Mesodermal cell (in vitro differentiated cells): ENCODE results near the gene NFIC.
"Not testable (repeated sequence)": the region's sequence is repeated elsewhere in the genome, so short reads cannot be mapped to it uniquely, and the experiment has no call there.

Experiments
- H3K27ac ChIP-seq: 2 replicates; pipeline ENCODE4 v1.7.0; 2013; ENCODE audit warnings: mild to moderate bottlenecking, low read depth, low read length, moderate library complexity; ENCODE audit not compliant: severe bottlenecking
- H3K36me3 ChIP-seq: 2 replicates; pipeline ENCODE4 v1.7.1; 2013; ENCODE audit warnings: mild to moderate bottlenecking, low read length, moderate library complexity; ENCODE audit not compliant: control insufficient read depth, insufficient read depth
- H3K4me1 ChIP-seq: one replicate; pipeline ENCODE4 v1.7.1; 2013; ENCODE audit warnings: mild to moderate bottlenecking, low read length; ENCODE audit not compliant: insufficient read depth, control insufficient read depth, poor library complexity, severe bottlenecking
- H3K4me3 ChIP-seq: 2 replicates; pipeline ENCODE4 v1.7.0; 2013; ENCODE audit warnings: low read length, control low read depth, mild to moderate bottlenecking; ENCODE audit not compliant: insufficient read depth, poor library complexity, severe bottlenecking; ENCODE audit errors: extremely low read depth
- H3K9me3 ChIP-seq: 2 replicates; pipeline ENCODE4 v1.7.1; 2013; ENCODE audit warnings: mild to moderate bottlenecking, low read length, moderate library complexity; ENCODE audit not compliant: control insufficient read depth
- WGBS, 2 experiments: methylation state at CpG; one replicate each; pipeline ENCODE4 v1.1.5; 2013; ENCODE audit warnings: missing lambda C conversion rate in 2 of 2; ENCODE audit not compliant: insufficient coverage in 2 of 2; 5-methylcytosine and 5-hydroxymethylcytosine counted together

Gene NFIC

DNA sequence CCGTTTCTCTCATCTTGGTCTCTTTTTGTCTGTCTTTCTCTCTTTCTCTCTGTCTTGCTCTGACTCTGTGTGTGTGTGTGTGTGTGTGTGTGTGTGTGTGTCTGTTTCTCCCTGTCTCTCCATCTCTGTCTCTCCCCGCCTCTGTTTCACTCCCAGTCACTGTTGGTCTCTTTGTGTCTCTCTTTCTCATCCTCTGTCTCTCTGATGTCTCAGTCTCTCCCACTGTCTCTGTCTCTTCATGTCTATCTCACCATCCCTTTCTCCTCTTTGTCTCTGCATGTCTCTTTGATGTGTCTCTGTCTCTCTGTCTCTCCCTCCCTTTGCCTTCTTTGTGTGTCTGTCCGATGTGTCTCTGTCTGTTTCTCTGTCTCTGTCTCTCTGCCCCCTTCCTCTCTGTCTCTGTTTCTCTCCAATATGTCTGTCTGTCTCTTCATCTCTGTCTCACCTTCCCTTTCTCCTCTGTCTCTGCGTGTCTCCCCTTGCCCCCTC, 2.5 kb downstream of the NFIC start:
- WGBS, 2 experiments = 47 to 52% methylated on average over 3 of the region's 4 CpGs
- no peak overlapping the region for H3K27ac ChIP-seq
- H3K36me3 ChIP-seq = no peaks in the 10 kb centered on the region
- H3K4me3 ChIP-seq = no peak overlapping the region
- no peaks in the 10 kb centered on the region for H3K4me1 ChIP-seq
- H3K9me3 ChIP-seq = no peaks in the 10 kb centered on the region

DNA sequence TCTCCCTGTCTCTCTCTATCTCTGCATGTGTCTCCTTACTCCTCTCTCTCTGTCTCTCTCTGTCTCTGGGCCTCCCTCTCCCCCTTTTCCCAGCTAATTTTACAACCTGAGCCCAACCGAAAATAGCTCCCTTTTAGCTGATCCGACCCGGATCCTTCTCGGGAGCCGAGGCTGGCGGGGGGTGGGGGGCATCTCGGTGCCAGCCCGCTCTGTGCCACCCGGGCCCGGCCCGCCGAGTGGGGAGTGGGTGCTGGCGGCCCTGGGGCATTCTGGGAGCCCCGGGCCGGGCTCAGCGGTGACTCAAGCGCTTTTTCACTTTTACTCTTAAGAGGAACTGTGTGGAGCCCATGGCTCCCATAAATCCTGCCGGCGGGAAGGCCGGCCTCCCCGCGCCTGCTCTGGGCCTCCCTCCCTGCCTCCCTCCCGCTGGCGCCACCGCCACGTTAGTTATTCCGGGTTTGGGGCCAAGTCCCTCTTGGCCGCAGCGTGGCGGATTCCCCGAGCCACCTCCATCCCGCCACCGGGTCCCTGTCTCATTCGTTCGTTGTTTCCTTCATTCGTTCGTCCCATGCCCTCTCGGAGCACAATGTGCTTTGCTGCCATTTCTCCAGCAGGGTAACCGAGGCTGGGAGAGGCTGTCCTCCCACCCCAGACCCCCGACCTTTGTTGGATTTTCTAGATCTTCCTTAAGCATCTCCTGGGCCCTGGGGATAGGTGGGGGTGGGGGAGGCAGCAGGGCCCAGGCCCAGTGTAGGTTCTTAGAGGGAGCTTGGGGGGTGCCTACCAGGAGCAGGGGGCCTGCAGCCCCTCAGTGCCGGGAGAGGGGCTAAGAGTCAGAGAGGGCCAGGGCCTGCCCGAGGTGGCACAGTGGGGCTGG, 3.2 kb downstream of the NFIC start:
- Histone ChIP-seq H3K27ac (no peak overlapping the region), H3K4me3 (no peak overlapping the region), H3K36me3 (no peaks in the 10 kb centered on the region), H3K9me3 (no peaks in the 10 kb centered on the region), H3K4me1 (no peaks in the 10 kb centered on the region)
- WGBS, 2 experiments = 9% methylated on average over 38 to 39 of the region's 42 CpGs

DNA sequence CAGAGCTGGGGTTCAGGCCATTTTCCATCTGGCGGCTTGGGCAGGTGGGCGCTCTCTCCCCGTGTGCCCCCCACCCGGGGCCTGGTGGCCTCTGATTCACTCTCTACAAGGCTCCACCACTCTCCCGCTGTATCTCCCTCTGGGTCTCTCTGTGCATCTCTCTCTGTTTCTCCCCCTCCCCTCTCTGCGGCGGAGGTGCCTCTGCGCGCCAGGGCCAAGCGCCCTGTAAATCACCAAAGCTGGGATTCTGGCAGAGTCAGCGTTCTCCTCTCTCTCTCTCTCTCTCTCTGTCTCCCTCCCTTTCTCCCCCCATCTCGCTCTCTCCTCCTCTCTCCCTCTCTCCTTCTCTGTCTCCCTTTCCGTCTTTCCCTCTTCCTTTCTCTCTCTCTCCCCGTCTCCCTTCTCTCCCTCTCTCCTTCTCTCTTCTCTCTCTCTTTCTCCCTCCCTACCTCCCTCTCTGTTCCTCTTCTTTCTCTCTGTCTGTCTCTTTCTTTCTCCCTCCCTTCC, 3.9 kb downstream of the NFIC start:
- Histone ChIP-seq H3K4me3 (no peak overlapping the region), H3K36me3 (no peaks in the 10 kb centered on the region), H3K27ac (no peak overlapping the region), H3K9me3 (no peaks in the 10 kb centered on the region), H3K4me1 (no peaks in the 10 kb centered on the region)
- 27 to 28% methylated on average over 11 to 14 of the region's 14 CpGs for WGBS, 2 experiments

DNA sequence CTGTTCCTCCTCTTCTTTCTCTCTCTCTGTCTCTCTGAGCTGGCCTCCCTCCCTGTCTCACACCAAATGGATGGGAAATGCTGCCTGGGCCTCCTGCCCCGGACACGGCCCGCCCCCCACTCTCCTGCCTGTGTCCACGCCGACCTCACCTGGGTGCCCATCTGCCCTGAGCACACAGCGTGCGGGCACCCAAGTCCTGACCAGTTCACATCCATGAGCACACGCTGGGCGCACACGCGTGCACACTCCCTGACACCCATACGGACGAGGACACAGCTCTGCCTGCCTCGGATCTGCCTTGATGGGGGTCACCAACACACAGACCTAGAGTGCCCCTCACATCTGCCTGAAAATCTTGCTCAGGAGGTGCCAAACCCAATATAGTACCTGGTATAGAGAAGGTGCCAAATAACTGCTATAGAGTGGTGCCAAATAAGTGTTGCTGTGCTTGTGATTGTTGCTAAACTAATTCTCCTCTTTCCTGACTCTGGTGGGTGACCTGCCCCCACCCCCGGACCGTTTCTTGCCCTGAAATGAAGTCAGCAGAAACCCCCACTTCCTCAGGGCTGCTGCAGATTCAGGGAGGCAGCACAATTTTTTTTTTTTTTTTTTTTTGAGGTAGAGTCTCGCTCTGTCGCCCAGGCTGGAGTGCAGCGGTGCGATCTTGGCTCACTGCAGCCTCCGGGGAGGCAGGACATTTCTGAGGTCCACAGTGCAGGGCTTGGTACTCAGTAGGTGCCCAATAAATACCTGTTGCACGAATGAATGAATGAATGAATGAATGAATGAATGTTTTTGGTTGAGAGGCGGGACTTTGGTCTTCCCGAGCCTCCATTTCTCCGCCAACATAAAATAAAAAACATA, 4.6 kb downstream of the NFIC start:
- Histone ChIP-seq H3K27ac (no peak overlapping the region), H3K4me1 (no peaks in the 10 kb centered on the region), H3K9me3 (no peaks in the 10 kb centered on the region), H3K4me3 (no peak overlapping the region), H3K36me3 (no peaks in the 10 kb centered on the region)
- 59 to 64% methylated on average over 12 to 17 of the region's 25 CpGs for whole genome bisulfite sequencing, 2 experiments

DNA sequence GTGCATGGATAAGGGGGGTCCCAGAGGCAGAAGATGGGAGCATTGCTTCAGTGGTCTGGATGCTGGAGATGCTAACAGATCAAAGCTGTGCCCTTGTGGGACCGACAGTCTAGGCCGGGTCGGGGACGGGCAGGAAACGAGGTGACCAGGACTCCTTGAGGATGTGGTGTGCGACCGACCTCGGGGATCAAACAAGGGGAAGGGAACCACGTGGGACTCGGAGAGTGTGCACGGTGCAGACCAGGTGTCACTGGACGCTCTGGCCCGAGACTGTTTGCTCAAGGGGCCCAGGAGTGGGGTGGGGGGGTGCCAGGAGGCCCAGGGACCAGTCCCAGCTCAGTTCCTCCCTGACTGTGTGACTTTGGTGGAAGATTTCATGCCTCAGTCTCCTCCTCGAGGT, 6.0 kb downstream of the NFIC start:
- 55 to 78% methylated on average over 8 to 12 of the region's 14 CpGs for WGBS, 2 experiments
- H3K9me3 ChIP-seq = no peaks in the 10 kb centered on the region

DNA sequence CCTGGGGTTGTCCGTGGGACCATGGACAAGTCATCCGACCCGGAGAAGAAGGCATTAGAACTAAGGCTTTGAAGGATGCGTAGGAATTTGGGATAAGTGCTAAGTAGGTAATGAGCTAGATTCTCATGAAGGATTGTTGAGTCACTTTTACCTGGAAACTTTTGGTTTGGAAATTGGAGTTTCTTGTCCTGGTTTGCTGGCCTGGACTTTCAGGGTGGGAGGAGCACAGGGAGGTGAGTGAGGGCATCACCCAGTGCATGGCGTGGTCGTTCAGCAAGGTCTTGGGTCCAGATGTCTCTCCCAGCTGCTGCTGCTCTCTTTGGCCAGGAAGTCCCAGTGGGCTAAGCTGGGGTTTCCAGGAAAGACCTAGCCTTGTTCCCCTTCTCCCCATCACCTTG, 7.6 kb downstream of the NFIC start:
- Histone ChIP-seq H3K4me3 (no peak overlapping the region), H3K27ac (no peak overlapping the region), H3K4me1 (no peaks in the 10 kb centered on the region), H3K9me3 (no peaks in the 10 kb centered on the region), H3K36me3 (no peaks in the 10 kb centered on the region)
- 82 to 86% methylated on average over 6 of the region's 6 CpGs for WGBS, 2 experiments

More for the DNA sequence above, 6.0 kb downstream of the NFIC start:
- H3K36me3 ChIP-seq = no peaks in the 10 kb centered on the region
- no peaks in the 10 kb centered on the region for H3K4me1 ChIP-seq
- H3K4me3 ChIP-seq = no peak overlapping the region
- H3K27ac ChIP-seq = no peak overlapping the region

DNA sequence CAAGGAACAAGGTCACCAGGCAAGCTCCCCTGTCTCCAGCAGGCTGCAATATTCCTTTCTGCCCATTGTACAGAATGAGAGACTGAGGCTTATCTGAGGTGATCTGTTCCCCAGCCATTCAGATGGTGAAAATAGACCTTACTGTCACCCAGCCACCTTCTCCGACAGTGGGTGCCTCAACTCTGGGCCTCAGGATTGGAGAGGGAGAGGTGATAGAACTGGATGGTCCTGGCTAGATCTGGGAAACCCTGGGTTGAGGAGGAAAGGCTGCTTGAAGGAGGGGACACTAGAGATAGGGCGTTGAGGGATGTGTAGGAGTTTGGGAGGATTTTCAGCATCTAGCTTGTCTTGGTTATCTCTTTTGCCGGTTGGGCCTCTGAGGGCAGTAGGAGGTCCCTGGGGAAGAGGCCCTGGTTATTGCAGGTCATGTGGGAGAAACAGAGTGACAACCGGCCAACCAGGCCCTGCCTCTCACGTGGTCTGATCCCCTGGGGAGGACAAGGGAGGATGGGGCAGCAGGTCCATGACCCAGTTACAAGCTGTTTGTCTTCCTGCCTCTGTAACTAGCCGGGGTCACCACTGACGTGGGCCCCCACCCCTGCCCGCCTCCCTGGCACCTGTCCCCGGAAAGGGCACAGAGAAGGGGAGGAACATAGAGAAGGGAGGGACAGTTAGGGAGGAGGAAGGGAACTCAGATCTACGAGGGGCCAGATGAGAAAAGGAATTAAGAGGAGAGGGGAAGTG, 8.2 kb downstream of the NFIC start:
- no peaks in the 10 kb centered on the region for H3K9me3 ChIP-seq
- H3K27ac ChIP-seq = no peak overlapping the region
- WGBS, 2 experiments = 58 to 62% methylated on average over 7 to 9 of the region's 10 CpGs
- H3K4me3 ChIP-seq = no peak overlapping the region
- H3K36me3 ChIP-seq = no peaks in the 10 kb centered on the region
- no peaks in the 10 kb centered on the region for H3K4me1 ChIP-seq

DNA sequence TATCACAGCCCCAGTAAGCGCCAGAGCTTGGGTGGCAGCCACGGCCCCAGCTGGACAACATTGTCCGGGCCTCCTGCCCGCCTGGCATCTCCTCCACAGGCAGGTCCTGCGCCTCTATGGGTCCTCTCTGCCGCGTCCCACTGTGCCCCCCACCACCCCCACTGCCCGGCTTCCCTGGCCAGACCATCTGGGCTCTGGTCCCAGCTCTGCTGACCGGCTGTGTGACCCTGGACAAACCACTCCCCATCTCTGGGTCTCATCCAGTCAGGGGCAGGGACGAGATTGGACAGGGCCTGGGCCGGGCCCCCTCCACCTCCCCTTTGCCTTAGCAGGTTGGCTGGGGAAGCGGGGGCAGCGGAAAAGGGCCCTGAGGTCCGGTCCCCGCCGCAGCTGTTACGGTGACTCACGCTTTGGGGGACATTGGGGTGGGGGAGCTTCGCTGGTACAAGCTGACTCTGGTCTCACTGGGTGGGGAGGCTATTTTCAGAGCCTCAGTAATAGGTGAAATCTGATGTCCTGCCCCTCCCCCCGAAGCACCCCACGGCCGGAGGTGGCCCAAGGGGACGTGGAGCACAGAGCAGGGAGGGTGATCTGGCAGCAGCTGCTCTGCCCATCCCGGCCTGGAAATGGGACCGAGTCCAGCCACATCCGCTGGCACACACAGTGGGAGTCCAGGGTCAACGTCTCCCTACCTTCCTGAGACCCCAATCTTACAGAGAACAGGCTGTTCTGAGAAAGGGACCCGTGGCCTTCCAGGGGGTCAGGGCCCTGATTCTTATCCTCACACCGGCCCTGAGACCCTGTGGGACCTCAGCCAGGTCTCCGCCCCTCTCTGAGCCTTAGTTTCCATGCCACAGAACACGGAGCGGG, 9.1 kb downstream of the NFIC start:
- no peaks in the 10 kb centered on the region for H3K9me3 ChIP-seq
- 79% methylated on average over 21 to 27 of the region's 32 CpGs for WGBS, 2 experiments
- no peaks in the 10 kb centered on the region for H3K4me1 ChIP-seq
- no peak overlapping the region for H3K4me3 ChIP-seq
- no peak overlapping the region for H3K27ac ChIP-seq
- no peaks in the 10 kb centered on the region for H3K36me3 ChIP-seq

DNA sequence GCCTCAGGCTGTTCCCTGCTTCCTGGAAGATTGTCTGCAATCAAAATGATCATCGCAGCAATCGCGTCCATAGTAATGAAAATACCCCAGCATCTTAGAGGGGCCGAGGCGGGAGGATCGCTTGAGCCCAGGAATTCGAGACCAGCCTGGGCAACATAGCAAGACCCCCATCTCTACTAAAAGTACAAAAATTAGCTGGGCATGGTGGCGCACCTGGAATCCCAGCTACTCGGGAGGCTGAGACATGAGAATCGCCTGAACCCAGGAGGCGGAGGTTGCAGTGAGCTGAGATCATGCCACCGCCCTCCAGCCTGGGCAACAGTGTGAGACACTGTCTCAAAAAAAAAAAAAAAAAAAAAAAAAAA, 9.7 kb downstream of the NFIC start:
- not testable (repeated sequence) for H3K4me3 ChIP-seq, H3K4me1 ChIP-seq, H3K36me3 ChIP-seq, H3K27ac ChIP-seq, H3K9me3 ChIP-seq
- WGBS, 2 experiments = 91 to 95% methylated on average over 8 to 11 of the region's 12 CpGs
